ENCODE measurements around the gene PDE4C. TPM values are rescaled to one million over a fixed set of nuclear protein-coding genes. Genes with fewer than 3 reads are reported as not detected.

Gene PDE4C
- total and polyA plus RNA-seq, 9 of the 15 experiments (the other 6 are each of a cell fraction or from before 2014, with no cell fraction given) = 0.04 to 0.91 (median 0.20) TPM; not detected in 1

DNA sequence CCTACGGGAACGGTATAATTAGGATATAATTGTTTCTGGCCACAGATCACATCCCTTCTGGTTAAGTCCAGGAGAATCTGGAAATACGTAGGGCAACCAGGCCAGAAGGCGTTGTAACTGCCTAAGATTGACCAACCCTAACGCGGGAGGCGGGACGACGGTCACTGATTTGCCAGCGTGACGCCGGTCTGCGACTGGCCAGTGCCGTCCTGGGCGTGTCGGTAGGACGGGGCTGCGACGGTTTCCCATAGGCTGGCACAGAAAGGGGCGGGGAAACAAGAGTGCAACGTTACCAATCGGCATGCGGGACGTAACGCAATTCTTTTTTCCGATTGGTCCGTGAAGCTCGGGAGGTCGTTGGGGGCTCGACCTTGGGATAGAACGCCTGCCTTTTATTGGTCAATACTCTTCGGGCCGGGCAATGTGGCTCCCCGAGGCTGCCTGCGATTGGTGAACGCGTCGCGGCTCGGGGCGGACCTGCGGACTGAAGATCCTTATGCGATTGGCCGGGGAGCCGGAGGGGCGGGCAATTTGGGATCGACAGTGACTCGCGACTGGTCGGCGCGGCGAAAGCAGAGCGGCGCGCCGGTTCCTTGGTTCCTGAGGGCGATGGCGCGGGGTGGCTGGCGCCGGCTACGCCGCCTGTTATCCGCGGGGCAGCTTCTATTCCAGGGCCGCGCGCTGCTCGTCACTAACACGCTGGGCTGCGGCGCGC, 33.4 kb downstream of the PDE4C start, which contains the start of gene MPV17L2 (continued):
- TF ChIP-seq ZNF609 (CRISPR knock-in tag; IDR thresholded peaks at IDR 0.05; ENCODE audit: borderline replicate concordance) = no peak
- TF ChIP-seq HLTF (IDR thresholded peaks at IDR 0.05) = no peak
- no peak for TF ChIP-seq NR0B1 (IDR thresholded peaks at IDR 0.05; ENCODE audit: partially characterized antibody)
- TF ChIP-seq NFE2 (IDR thresholded peaks at IDR 0.05; ENCODE audit: low read depth) = no peak
- TF ChIP-seq, protein P1, sequence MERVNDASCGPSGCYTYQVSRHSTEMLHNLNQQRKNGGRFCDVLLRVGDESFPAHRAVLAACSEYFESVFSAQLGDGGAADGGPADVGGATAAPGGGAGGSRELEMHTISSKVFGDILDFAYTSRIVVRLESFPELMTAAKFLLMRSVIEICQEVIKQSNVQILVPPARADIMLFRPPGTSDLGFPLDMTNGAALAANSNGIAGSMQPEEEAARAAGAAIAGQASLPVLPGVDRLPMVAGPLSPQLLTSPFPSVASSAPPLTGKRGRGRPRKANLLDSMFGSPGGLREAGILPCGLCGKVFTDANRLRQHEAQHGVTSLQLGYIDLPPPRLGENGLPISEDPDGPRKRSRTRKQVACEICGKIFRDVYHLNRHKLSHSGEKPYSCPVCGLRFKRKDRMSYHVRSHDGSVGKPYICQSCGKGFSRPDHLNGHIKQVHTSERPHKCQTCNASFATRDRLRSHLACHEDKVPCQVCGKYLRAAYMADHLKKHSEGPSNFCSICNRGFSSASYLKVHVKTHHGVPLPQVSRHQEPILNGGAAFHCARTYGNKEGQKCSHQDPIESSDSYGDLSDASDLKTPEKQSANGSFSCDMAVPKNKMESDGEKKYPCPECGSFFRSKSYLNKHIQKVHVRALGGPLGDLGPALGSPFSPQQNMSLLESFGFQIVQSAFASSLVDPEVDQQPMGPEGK (CRISPR knock-in tag; IDR thresholded peaks at IDR 0.05; ENCODE audit: borderline replicate concordance) = no peak
- 0 out of 2 replicates have a peak, but pooled peaks have one; percentile 23 for TF ChIP-seq KDM2B (CRISPR knock-in tag; IDR thresholded peaks at IDR 0.05)
- TF ChIP-seq SMARCC2 (IDR thresholded peaks at IDR 0.05; ENCODE audit: low read depth) = no peak
- peak in 1 of 2 experiments; percentile 66; a peak in 2 of 4 replicates for TF ChIP-seq RCOR1 (IDR thresholded peaks at IDR 0.05; ENCODE audit: borderline replicate concordance in 1 of 2, low read depth in 2 of 2, low read length in 2 of 2)
- TF ChIP-seq RBBP5 (IDR thresholded peaks at IDR 0.05; ENCODE audit: borderline replicate concordance, insufficient read depth, low read length, poor library complexity, severe bottlenecking) = no peak
- no peak for TF ChIP-seq NFE2L1 (tag; IDR thresholded peaks at IDR 0.05; ENCODE audit: borderline replicate concordance, low read depth)
- TF ChIP-seq PHF8 (IDR thresholded peaks at IDR 0.05; ENCODE audit: borderline replicate concordance, low read length) = peak; percentile 62; the same call in 1 of the 2 replicates
- TF ChIP-seq ZNF324 (CRISPR knock-in tag; IDR thresholded peaks at IDR 0.05) = no peak
- TF ChIP-seq, protein P2, sequence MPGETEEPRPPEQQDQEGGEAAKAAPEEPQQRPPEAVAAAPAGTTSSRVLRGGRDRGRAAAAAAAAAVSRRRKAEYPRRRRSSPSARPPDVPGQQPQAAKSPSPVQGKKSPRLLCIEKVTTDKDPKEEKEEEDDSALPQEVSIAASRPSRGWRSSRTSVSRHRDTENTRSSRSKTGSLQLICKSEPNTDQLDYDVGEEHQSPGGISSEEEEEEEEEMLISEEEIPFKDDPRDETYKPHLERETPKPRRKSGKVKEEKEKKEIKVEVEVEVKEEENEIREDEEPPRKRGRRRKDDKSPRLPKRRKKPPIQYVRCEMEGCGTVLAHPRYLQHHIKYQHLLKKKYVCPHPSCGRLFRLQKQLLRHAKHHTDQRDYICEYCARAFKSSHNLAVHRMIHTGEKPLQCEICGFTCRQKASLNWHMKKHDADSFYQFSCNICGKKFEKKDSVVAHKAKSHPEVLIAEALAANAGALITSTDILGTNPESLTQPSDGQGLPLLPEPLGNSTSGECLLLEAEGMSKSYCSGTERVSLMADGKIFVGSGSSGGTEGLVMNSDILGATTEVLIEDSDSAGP (CRISPR knock-in tag; IDR thresholded peaks at IDR 0.05) = no peak
- peak in 1 of 2 experiments; percentile 14; a peak in 1 of 4 replicates for TF ChIP-seq MAZ (CRISPR knock-in tag; conservative IDR thresholded peaks at IDR 0.05 in 1 of 2, IDR thresholded peaks at IDR 0.05 in 1 of 2)
- no peak for TF ChIP-seq HNRNPUL1 (IDR thresholded peaks at IDR 0.05; ENCODE audit: low read length)
- TF ChIP-seq MEF2D (tag; conservative IDR thresholded peaks at IDR 0.05; ENCODE audit: low read depth) = no peak
- TF ChIP-seq ARID1B (IDR thresholded peaks at IDR 0.05) = no peak
